Activated T-cell treated with anti-CD3 and anti-CD28 coated beads for 48 hours (primary cell): Measurements from ENCODE around the gene IL1R2.

Source experiments
- DNase-seq: peaks from one replicate; pipeline ENCODE4 v3.0.0-alpha.2; 2020; ENCODE audit warnings: low read depth

IL1R2 gene

DNA sequence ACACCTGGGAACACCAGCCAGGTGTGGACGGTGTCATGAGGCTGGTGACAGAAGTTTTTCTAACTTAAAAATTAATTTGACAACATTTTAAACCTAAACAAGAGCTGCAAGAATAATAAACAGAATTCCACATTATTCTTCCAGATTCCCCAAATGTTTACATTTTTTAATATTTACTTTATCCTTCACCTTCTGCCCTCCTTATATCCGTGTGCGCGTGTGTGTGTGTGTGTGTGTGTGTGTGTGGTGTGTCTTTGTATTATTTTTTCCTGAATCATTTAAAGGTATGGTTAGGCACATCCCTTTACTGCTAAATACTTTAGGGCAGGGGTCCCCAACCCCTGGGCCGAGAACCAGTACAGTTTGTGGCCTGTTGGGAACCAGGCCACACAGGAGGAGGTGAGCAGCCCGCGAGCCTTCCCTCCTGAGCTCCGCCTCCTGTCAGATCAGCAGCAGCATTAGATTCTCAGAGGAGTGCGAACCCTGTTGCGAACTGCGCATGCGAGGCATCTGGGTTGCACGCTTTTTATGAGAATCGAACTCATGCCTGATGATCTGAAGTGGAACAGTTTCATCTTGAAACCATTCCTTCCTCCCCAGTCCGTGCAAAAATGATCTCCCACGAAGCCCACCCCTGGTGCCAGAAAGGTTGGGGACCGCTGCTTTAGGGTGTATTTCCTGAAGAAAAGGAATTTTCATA is 16.4 kb upstream of the IL1R2 start:
- DNase-seq = no peak

- DNase-seq = no peak
Measured at GRCh38 chr2:101976891-101977290, 14.9 kb upstream of the IL1R2 start.

- DNase-seq = no peak
Measured at GRCh38 chr2:101980368-101980767, 11.4 kb upstream of the IL1R2 start.

DNA sequence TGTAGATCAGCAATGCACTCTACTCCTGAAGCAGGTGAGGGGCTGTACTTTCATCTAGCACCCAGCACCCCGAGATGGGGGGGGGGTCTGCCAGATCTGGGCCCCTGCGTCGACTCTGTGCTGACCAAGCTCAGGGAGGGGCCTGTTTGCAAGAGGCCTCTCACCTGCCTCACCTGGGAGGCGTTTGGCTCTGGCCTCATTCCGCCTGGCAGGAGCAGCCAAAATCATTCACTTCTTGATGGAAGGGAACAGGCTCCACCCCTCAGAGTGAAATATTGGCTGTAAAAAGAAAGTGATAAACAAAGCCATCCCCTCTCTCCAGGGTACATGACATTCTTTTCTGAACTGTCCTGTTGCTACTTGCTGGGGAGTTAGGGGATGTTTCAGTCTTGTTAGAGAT is 10.7 kb upstream of the IL1R2 start:
- DNase-seq = no peak

DNA sequence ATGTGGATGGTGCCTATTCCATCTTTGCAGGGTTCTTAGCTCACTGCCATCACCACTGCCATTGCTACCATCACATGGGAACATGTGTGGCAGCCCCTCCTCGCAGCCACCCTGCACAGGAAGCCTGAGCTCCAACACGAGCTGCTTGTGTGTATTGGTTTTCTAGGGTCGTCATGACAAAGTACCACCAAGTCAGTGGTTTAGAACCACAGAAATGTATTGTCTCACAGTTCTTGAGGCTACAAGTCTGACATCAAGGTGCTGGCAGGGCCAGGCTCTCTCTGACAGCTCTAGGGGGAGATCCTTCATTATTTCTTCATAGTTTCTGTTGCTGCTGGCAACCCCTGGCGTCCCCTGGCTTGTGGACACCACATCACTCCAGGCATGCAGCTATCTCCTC is 10.3 kb upstream of the IL1R2 start:
- no peak for DNase-seq

GRCh38 chr2:101982495-101983029 is 9.2 kb upstream of the IL1R2 start:
- DNase-seq = no peak

DNA sequence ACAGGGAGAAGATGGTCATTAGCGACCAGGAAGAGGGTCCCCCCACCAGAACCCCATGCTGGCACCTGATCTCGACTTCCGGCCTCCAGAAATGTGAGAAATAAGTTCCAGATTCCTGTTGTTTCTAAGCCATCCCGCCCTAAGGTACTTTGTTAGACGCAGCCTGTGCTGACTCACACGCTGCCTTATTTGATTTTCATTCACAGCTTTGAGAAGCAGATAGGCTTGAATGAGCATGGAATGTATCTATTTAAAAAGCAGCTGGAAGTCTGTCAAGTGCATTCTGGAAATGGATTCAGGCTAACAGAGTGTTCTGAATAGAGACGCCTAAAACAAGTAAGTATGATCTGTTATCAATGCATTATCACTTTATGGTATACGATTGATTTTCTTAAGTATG is 8.3 kb upstream of the IL1R2 start:
- no peak for DNase-seq

- DNase-seq = no peak
Measured at GRCh38 chr2:101983928-101984327, 7.8 kb upstream of the IL1R2 start.

DNA sequence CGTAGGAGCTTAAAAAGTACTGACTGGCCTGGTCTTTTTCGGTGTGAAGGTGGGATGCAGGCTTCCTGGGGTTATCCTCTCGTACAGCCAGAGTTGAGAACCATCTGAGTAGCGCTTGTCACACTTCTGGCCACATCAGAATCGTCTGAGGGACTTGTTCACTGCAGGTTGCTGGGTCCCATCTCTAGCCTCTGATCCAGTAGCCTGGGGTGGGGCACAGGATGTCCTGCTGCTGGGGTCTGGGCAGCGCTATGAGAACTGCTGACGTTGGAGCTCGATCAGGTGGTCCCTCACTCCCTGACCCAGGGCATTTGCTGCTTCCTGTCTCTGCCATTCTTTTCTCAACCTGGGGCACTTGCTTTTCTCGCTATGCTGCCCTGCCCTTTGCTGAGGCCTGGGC is 7.1 kb upstream of the IL1R2 start:
- no peak for DNase-seq

DNA sequence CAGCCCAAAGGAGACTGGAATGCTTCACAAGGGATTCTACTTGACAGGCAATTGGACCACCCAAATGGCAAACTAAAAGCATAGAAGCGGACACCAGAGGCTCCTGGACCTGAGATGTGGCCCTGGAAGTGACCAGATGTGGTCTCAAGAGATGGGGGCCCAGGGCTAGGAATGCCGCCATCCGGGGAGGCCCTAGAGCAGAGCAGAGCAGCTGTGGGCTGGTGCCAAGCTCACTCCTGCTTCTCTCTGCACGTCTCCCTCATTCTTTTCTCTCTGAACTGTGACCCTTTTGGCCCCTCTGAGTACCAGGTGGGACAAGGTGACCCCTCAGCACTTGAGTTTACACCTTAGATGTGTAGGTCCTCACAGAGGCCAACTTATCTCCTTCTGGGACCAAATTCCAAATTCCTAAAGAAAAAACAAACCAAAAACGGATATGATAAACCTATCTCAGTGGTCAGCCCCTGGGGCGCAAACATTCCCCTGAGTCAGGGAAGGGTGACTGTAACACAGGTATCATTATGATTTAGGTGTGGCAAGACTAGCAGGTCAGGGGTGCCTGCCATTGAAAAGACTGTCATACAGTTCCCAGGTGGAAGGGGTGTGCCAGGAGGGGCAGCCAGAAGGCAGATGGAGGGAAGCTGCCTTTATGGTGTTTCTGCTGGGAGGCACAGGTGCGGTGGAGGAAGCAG is 6.5 kb upstream of the IL1R2 start:
- no peak for DNase-seq

- no peak for DNase-seq
Measured at GRCh38 chr2:101985793-101986164, 6.0 kb upstream of the IL1R2 start.

DNA sequence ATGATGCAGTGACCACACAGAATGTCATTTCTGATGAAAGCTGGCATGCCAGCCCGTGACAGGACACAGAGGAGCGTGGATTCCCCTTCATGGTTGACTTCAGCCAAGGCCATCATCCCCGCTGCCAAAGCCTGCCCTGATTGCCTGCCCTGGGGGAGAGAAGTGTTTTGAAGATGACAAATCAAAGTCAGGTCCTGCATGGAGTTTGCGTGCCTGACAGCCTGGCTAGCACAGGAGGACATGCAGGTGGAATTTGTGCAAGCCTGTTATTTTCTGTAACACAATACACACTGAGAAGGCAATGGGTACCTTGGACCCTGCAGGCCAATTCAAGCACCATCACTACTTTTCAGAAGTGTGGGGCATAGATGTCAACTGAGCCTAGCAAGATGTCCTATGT is 5.4 kb upstream of the IL1R2 start:
- DNase-seq = no peak

- no peak for DNase-seq
Measured at GRCh38 chr2:101986804-101987740, 4.7 kb upstream of the IL1R2 start.

- DNase-seq = no peak
Measured at GRCh38 chr2:101987832-101988231, 3.9 kb upstream of the IL1R2 start.

DNA sequence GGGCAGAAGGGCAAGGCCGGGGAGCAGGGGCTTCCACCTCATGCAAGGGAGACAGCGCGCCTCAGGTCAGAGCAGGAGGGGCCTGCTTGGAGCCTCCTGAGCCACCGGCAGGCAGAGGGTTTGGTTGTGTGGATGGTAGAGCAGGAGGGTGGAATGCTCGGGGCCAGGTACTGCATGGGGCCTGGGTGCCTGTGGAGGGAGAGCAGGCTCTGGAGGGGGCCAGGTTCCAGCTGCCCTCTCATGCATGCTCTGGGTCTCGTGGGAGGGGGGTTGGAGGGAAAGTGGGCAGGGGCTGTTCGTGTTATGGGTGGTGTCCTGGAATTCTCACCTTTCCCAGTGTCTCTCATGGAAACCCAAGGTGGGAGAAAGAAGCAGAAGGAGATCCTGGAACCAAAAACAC is 3.2 kb upstream of the IL1R2 start:
- no peak for DNase-seq

- no peak for DNase-seq
Measured at GRCh38 chr2:101989740-101990460, 1.9 kb upstream of the IL1R2 start.

- no peak for DNase-seq
Measured at GRCh38 chr2:101993772-101994171, 2.0 kb downstream of the IL1R2 start.

DNA sequence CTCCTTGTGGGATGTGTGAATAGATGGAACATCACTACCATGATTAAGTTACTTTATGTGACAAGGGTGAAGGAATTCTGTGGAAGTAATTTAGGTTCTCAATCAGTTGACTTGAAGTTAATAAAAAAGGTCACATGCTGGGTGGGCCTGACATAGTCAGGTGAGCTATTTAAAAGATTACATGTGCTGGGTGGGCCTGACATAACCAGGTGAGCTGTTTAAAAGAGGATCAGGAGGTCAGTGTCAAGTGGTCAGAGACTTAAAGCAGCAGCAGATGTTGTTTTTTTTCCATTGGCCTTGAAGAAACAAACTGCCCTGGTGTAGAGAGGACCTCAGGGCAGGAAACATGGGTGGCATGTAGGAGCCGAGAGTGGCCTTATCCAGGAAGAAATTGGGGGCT is 3.3 kb downstream of the IL1R2 start:
- no peak for DNase-seq

- no peak for DNase-seq
Measured at GRCh38 chr2:101995804-101996203, 4.0 kb downstream of the IL1R2 start.

DNA sequence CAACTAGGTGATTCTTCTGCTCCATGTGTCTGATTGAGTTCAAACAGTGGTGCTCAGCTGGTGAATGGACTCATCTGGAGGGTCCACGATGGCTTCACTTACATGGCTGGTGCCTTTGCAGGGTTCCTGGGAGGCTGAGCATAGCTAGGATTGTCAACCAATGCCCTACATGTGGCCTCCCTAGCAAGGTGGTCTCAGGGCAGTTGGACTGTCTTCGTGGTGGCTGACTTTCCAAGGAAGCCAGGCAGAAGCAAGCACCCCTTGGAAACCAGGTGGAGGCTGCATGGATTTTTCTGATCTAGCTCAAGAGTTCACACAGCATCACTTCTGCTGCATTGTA is 6.8 kb downstream of the IL1R2 start:
- DNase-seq = no peak

- peak; percentile 38 for DNase-seq
Measured at GRCh38 chr2:101998896-101999789, 7.4 kb downstream of the IL1R2 start.
